GM18951 (cell line): Measurements from ENCODE around the gene SUMO4.

Experiments
- POLR2A ChIP-seq: IDR thresholded peaks from 4 replicates; pipeline ENCODE4 v1.6.1; 2011; ENCODE audit warnings: mild to moderate bottlenecking; ENCODE audit not compliant: insufficient read length, insufficient read depth; ENCODE audit errors: extremely low read depth
- in situ Hi-C: fragments of 300-500 bp; cut with MboI; formaldehyde crosslinking; loops from one replicate; pipeline ENCODE4 v1.12.0; 2022; ENCODE audit warnings: low sequenced_read_pairs, mixed read lengths, inconsistent platforms; ENCODE audit not compliant: unreplicated experiment

The SUMO4 gene

GRCh38 chr6:149400050-149400449 lies at the start of gene SUMO4:
Gene SUMO4, plus strand, starts transcription at chr6:149400262. Its CDS starts 130 bp downstream, at chr6:149400392.
- no peak for TF ChIP-seq POLR2A
- in situ Hi-C loops, result no loop called here

- in situ Hi-C loops, result no loop called here
These were observed 46.1 kb upstream of the SUMO4 start for GRCh38 chr6:149354009-149354408.

GRCh38 chr6:149356081-149356750 lies 43.8 kb upstream of the SUMO4 start:
- in situ Hi-C loops, result no loop called here
- no peak for TF ChIP-seq POLR2A

More at GRCh38 chr6:149354009-149354408, 46.1 kb upstream of the SUMO4 start:
- no peak for TF ChIP-seq POLR2A

- no peak for TF ChIP-seq POLR2A
- in situ Hi-C loops, result no loop called here
These were observed 42.1 kb upstream of the SUMO4 start for GRCh38 chr6:149357726-149358538.

GRCh38 chr6:149359440-149359839 lies 40.6 kb upstream of the SUMO4 start:
- in situ Hi-C loops, result no loop called here
- no peak for TF ChIP-seq POLR2A

- TF ChIP-seq POLR2A, result no peak
- in situ Hi-C loops, result no loop called here
These were observed 39.5 kb upstream of the SUMO4 start for GRCh38 chr6:149360536-149360935.

GRCh38 chr6:149362289-149362688 lies 37.8 kb upstream of the SUMO4 start:
- in situ Hi-C loops, result no loop called here
- no peak for TF ChIP-seq POLR2A

- in situ Hi-C loops, result no loop called here
- no peak for TF ChIP-seq POLR2A
These were observed 36.9 kb upstream of the SUMO4 start for GRCh38 chr6:149363154-149363553.

GRCh38 chr6:149364557-149364956 lies 35.5 kb upstream of the SUMO4 start:
- no peak for TF ChIP-seq POLR2A
- in situ Hi-C loops, result no loop called here

- TF ChIP-seq POLR2A, result no peak
- in situ Hi-C loops, result no loop called here
These were observed 34.9 kb upstream of the SUMO4 start for GRCh38 chr6:149365197-149365596.

GRCh38 chr6:149366267-149366921 lies 33.7 kb upstream of the SUMO4 start:
- no peak for TF ChIP-seq POLR2A
- in situ Hi-C loops, result no loop called here

GRCh38 chr6:149368065-149368464 lies 32.0 kb upstream of the SUMO4 start:
- TF ChIP-seq POLR2A, result no peak

GRCh38 chr6:149371154-149371553 lies 28.9 kb upstream of the SUMO4 start:
- in situ Hi-C loops, result no loop called here
- TF ChIP-seq POLR2A, result no peak

More at GRCh38 chr6:149368065-149368464, 32.0 kb upstream of the SUMO4 start:
- in situ Hi-C loops, result no loop called here
